Kasumi-1 (cell line): ENCODE results near the gene UBR2.
A peak's percentile ranks its signal among the peaks of the same experiment; 100 is the strongest.

Experiments used
- DNase-seq, 2 experiments: peaks; one replicate each; lab custom pipeline; 2025; lab: John Stamatoyannopoulos, UW

The UBR2 gene

DNA sequence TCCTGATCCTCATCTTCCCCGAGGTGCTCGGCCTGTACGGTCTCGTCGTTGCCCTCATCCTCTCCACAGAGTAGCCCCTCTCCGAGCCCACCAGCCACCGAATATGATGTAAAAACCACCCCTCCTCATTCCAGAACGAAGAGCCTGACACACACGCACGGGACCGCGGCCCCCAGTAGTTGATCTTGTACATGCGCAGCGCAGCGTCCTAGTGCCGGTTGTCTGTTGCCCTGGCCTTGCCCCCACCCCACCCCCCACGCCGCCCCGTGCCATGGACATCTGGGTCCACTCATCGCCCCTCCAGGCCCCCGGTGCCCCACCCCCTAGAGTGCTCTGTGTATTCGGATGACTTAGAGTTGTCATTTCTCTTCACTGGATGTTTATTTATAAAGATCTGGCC, 163.8 kb downstream of the UBR2 start:
- no peak for DNase-seq

DNA sequence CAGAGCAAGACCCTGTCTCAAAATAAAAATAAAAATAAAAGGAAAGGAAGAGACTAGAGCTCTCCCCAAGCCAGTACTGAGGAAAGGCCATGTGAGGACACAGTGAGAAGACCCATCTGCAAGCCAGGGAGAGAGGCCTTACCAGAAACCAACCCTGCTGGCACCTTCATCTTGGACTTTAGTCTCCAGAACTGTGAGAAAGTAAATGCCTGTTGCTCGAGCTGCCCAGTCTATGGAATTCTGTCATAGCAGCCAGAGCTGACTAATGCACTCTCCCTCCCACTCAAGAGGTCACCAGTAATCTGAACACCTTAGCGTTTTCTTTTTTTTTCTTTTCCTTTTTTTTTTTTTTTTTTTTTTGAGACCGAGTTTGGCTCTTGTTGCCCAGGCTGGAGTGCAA, 165.9 kb downstream of the UBR2 start:
- DNase-seq: no peak

DNA sequence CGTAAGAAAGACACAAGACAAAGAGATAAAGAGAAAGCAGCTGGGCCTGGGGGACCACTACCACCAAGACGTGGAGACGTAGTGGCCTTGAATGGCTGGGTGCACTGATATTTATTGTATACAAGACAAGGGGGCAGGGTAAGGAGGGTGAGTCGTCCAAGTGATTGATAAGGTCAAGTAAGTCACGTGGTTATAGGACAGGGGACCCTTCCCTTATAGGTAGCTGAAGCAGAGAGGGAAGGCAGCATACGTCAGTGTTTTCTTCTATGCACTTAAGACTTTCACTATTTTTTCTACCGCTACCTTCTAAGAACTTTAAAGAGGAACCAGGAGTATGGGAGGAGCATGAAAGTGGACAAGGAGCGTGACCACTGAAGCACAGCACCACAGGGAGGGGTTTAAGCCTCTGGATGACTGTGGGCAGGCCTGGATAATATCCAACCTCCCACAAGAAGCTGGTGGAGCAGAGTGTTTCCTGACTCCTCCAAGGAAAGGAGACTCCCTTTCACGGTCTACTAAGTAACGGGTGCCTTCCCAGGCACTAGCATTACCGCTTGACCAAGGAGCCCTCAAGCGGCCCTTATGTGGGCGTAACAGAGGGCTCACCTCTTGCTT, 170.1 kb downstream of the UBR2 start:
- DNase-seq: peak in 1 of 2 experiments; percentile 7

DNA sequence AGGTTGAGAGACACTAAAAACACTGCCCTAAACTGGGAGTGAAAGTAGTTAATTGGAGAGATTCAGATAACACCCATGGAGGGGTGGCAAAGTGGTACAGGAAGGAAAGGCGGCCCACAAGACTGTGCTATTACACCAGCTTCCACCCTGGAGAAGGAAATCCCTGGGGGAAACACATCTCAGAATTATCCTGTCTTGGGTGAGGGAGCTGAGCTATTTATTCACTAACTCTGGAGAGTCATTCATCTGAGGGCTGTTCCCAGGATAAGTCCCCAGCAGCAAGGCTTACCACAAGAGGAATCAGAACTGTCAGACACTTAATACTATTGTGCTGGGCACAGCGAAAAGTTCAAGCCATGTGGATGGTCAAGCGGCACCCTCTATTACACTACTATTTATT, 172.1 kb downstream of the UBR2 start:
- DNase-seq: no peak

DNA sequence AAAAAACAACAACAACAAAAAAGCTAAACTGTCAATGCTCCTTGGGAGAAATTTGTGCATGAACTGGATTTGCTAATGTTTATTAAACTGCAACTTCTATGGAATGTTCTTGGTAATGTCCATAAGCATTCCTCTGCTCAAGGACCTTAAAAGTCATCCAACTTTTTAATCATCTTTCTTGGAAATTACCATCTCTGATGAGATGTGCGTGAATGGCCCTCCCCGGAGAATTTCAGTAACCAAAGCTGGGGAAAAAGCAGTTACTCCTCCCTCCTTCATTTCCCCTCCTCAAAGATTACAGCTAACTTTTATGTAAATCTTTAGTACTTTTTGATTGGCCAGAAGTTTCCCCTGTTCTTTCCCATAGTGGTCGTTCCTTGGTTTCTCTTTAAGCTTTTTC, 176.9 kb downstream of the UBR2 start:
- no peak for DNase-seq

DNA sequence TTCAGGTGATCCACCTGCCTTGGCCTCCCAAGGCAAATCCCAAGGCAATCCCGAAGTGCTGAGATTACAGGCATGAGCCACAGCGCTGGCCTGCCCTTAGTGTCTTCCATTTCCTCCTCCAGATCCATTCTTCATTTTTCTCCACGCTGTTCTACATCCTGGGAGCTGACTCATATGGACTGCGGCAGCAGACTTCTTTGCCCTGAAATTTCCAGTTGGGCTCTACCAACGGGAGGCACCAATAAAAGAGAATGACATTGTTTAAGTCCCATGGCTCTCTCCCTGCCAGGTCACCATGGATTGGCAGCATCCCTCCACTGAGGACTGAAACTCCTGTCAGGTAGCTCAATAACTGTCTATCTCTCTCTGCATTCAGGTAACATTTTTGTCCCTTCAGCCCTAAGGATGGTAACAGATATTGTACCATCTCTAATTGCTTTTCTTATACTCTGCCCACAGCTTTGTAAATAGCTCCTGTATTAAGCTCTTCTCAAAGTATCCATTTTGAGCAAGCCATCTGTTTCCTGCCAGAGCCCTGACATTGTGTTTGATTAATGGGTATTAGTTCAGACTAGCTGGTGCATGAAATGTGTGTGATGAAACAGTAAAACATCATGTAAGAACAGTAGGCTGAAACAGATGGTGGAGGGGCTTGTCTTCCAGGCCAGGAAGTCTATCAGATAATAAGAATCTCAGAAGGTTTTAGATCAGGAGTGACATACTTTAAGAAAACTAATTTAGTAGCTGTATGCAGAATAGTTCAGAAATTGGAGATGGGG, 178.5 kb downstream of the UBR2 start:
- peak; percentile 69 to 79 for DNase-seq
